Neutrophil (primary cell): ENCODE measurements around the gene TMOD3.

Experiments used
- H3K27ac ChIP-seq: fragments of 200-600 bp; sonication (generic); 2 replicates; pipeline ENCODE4 v1.5.1; 2016; ENCODE audit warnings: mild to moderate bottlenecking, moderate library complexity
- H3K27me3 ChIP-seq: fragments of 200-600 bp; sonication (generic); 2 replicates; pipeline ENCODE4 v1.6.0; 2016; ENCODE audit warnings: mild to moderate bottlenecking
- H3K36me3 ChIP-seq: fragments of 200-600 bp; sonication (generic); 2 replicates; pipeline ENCODE4 v1.5.1; 2017
- H3K4me1 ChIP-seq, 2 experiments: fragments of 200-600 bp in 1 of 2; sonication (generic) in 1 of 2; 1 replicate in 1 of 2; 2 replicates in 1 of 2; pipeline versions ENCODE4 v1.5.1 to v1.6.1; 2013 to 2016; ENCODE audit warnings: low read depth in 1 of 2, low read length in 1 of 2, mild to moderate bottlenecking in 1 of 2, moderate library complexity in 1 of 2; ENCODE audit not compliant: control insufficient read depth in 1 of 2, insufficient read depth in 1 of 2
- H3K4me3 ChIP-seq, 2 experiments: fragments of 200-600 bp in 1 of 2; sonication (generic) in 1 of 2; 1 replicate in 1 of 2; 2 replicates in 1 of 2; pipeline ENCODE4 v1.5.1; 2013 to 2016; ENCODE audit warnings: low read depth in 1 of 2, low read length in 1 of 2, mild to moderate bottlenecking in 1 of 2, moderate library complexity in 1 of 2
- H3K9me3 ChIP-seq: fragments of 200-600 bp; sonication (generic); 2 replicates; pipeline ENCODE4 v1.5.1; 2016
- CTCF ChIP-seq: fragments of 200-600 bp; sonication (generic); IDR thresholded peaks from 2 replicates; pipeline ENCODE4 v1.5.1; 2016; ENCODE audit warnings: antibody characterized with exemption

The TMOD3 gene

GRCh38 chr15:51866751-51867150 lies 37.3 kb downstream of the TMOD3 start:
- no peaks in the 10 kb centered on the region for H3K27me3 ChIP-seq
- H3K36me3 ChIP-seq = peaks cover 59% of the 10 kb centered on the region
- H3K9me3 ChIP-seq = no peaks in the 10 kb centered on the region
- TF ChIP-seq CTCF = no peak
- H3K4me3 ChIP-seq = no peak overlapping the region
- peaks cover 46 to 54% of the 10 kb centered on the region in 2 experiments for H3K4me1 ChIP-seq
- no peak overlapping the region for H3K27ac ChIP-seq

DNA sequence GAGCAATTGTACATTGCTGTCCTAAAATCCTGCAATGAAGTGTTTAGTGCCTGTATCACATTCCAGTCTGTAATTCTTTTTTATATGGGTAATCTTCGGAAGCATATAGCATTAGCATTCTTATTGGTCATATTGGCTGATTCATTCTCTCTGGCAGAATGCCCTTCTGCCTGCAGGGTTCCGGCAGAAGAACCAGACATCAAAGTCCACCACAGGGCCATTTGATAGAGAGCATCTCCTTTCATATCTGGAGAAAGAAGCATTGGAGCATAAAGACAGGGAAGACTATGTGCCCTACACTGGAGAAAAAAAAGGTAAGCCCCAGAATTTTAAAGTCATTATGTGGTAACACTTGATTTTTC lies 39.6 kb downstream of the TMOD3 start:
- no peak for TF ChIP-seq CTCF
- Histone ChIP-seq H3K9me3 (no peaks in the 10 kb centered on the region), H3K27me3 (no peaks in the 10 kb centered on the region), H3K4me1 (peaks cover 28 to 31% of the 10 kb centered on the region in 2 experiments), H3K4me3 (no peak overlapping the region), H3K36me3 (peaks cover 62% of the 10 kb centered on the region), H3K27ac (no peak overlapping the region)

- H3K4me3 ChIP-seq = no peak overlapping the region
- H3K36me3 ChIP-seq = peaks cover 65% of the 10 kb centered on the region
- H3K9me3 ChIP-seq = no peaks in the 10 kb centered on the region
- H3K27ac ChIP-seq = no peak overlapping the region
- TF ChIP-seq CTCF = no peak
- H3K27me3 ChIP-seq = no peaks in the 10 kb centered on the region
- peaks cover 11 to 14% of the 10 kb centered on the region in 2 experiments for H3K4me1 ChIP-seq
These were observed 41.3 kb downstream of the TMOD3 start for GRCh38 chr15:51870774-51871173.

GRCh38 chr15:51874751-51875644 lies 45.5 kb downstream of the TMOD3 start:
- Histone ChIP-seq H3K27me3 (no peaks in the 10 kb centered on the region), H3K9me3 (no peaks in the 10 kb centered on the region), H3K36me3 (peaks cover 46% of the 10 kb centered on the region), H3K27ac (no peak overlapping the region), H3K4me3 (no peak overlapping the region), H3K4me1 (no peaks in the 10 kb centered on the region)
- no peak for TF ChIP-seq CTCF

DNA sequence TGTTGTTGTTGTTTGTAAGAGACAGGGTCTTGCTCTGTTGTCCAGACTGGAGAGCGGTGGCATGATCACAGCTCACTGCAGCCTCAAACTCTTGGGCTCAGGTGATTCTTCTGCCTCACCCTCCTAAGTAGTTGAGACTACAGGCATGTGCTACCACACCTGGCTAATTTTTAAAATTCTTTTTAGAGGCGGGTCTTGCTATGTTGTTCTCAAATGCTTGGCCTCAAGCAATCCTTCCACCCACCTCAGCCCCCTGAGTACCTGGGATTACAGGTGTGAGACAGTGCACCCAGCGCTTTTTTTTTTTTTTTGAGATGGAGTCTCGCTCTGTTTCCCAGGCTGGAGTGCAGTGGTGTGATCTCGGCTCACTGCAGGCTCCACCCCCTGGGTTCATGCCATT lies 46.7 kb downstream of the TMOD3 start:
- TF ChIP-seq CTCF = no peak
- H3K27ac ChIP-seq = no peak overlapping the region
- no peaks in the 10 kb centered on the region for H3K4me1 ChIP-seq
- H3K9me3 ChIP-seq = no peaks in the 10 kb centered on the region
- H3K36me3 ChIP-seq = peaks cover 38% of the 10 kb centered on the region
- H3K4me3 ChIP-seq = no peak overlapping the region
- H3K27me3 ChIP-seq = no peaks in the 10 kb centered on the region
